NB4 (cell line): ENCODE results near the gene CDH26.

Source experiments
- DNase-seq: peaks from one replicate; pipeline ENCODE4 v3.0.0; 2010; ENCODE audit warnings: low read depth
- H3K4me3 ChIP-seq: one replicate; pipeline ENCODE4 v1.5.1; 2011; ENCODE audit warnings: mild to moderate bottlenecking, low read depth, low read length, moderate library complexity
- MYC ChIP-seq: IDR thresholded peaks from 2 replicates; pipeline ENCODE4 v1.6.1; 2011; ENCODE audit warnings: low read depth, low read length
- POLR2A ChIP-seq: IDR thresholded peaks from 2 replicates; pipeline ENCODE4 v1.6.1; 2011; ENCODE audit warnings: mild to moderate bottlenecking; ENCODE audit not compliant: insufficient read length; ENCODE audit errors: extremely low read depth
- TF ChIP-seq, protein P1 (sequence below): IDR thresholded peaks from 2 replicates; pipeline ENCODE4 v1.6.1; 2011; ENCODE audit warnings: low read depth, low read length
- TF ChIP-seq, protein P2 (sequence below): IDR thresholded peaks from one replicate; pipeline ENCODE4 v1.5.1; 2012; ENCODE audit warnings: low read depth, low read length

CDH26 gene

DNA sequence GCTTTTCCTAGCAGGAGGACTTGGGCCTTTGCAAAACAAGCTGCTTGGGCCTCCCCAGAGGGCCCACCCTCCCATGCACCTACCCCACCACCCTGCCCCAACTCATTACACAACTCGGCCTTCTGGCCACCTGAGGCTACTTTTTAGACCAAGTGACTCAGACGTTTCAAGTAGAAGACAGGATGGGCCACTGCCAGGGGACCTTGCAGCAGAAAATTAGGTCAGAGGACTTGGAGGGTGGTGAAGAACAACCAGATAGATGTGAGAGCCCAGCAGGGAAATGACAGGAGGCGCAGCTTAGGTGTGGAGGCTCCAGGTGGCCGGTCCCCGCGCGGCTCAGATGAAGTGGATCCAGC, 19.5 kb upstream of the CDH26 start:
- no peak for TF ChIP-seq MYC
- TF ChIP-seq, protein P1, sequence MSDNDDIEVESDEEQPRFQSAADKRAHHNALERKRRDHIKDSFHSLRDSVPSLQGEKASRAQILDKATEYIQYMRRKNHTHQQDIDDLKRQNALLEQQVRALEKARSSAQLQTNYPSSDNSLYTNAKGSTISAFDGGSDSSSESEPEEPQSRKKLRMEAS: no peak
- TF ChIP-seq, protein P2, sequence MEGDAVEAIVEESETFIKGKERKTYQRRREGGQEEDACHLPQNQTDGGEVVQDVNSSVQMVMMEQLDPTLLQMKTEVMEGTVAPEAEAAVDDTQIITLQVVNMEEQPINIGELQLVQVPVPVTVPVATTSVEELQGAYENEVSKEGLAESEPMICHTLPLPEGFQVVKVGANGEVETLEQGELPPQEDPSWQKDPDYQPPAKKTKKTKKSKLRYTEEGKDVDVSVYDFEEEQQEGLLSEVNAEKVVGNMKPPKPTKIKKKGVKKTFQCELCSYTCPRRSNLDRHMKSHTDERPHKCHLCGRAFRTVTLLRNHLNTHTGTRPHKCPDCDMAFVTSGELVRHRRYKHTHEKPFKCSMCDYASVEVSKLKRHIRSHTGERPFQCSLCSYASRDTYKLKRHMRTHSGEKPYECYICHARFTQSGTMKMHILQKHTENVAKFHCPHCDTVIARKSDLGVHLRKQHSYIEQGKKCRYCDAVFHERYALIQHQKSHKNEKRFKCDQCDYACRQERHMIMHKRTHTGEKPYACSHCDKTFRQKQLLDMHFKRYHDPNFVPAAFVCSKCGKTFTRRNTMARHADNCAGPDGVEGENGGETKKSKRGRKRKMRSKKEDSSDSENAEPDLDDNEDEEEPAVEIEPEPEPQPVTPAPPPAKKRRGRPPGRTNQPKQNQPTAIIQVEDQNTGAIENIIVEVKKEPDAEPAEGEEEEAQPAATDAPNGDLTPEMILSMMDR: no peak
- TF ChIP-seq POLR2A: no peak
- peak overlapping the region; percentile 46 for H3K4me3 ChIP-seq
- peak; percentile 62 for DNase-seq

DNA sequence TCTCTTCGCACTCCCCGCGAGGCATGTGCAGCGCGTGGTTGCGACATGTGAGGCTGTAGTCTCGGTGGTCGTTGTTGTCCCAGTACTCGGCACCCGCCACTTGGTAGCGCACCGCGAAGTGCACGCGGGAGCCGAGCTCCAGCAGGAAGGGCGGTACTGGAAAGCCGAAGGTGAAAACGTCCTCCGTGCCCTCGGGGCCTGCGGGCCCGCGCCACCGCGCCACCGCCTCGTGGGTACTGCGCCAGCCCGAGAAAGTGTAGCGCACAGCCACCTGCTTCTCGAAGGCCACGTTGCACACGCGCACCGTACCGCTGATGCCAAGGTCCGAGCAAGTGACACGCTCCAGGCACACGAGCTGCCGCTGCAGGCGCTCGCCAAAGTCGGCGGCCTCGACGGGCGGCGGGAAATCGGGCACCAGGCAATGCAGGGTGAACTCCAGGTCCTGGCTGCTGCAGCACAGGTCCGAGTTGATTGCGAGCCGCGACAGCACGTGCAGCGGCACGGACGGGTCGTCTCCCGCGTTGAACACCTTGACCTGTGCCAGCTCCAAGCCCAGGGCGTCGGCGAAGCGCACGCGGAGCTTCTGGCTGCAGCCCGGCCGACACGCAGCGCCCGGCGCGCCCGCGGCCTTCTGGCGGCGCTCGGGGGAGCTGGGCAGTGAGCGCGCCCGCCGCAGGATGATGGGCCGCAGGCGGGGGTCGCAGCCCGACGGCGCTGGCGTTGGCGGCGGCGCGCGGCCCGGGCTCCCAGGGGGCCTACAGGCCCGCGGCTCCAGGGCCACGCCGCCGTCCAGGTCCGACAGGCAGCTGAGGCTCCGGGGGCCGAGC, 19.0 kb upstream of the CDH26 start:
- no peak for DNase-seq
- TF ChIP-seq, protein P2: no peak
- TF ChIP-seq, protein P1: no peak
- TF ChIP-seq MYC (no peak), POLR2A (no peak)
- H3K4me3 ChIP-seq: peak overlapping the region; percentile 81

DNA sequence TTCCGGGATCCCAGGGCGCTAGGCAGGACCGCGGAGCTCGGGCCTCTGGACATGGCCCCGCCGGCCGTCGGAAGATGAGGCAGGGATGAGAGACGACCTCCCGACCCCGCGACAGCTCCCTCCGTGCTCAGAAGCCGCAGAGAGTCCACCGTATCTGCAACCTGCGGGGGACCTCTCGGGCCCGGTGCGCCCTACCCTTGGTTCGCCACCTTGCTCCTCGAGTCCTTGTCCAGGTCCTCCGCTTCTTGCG, 18.4 kb upstream of the CDH26 start:
- H3K4me3 ChIP-seq: peak overlapping the region; percentile 81

DNA sequence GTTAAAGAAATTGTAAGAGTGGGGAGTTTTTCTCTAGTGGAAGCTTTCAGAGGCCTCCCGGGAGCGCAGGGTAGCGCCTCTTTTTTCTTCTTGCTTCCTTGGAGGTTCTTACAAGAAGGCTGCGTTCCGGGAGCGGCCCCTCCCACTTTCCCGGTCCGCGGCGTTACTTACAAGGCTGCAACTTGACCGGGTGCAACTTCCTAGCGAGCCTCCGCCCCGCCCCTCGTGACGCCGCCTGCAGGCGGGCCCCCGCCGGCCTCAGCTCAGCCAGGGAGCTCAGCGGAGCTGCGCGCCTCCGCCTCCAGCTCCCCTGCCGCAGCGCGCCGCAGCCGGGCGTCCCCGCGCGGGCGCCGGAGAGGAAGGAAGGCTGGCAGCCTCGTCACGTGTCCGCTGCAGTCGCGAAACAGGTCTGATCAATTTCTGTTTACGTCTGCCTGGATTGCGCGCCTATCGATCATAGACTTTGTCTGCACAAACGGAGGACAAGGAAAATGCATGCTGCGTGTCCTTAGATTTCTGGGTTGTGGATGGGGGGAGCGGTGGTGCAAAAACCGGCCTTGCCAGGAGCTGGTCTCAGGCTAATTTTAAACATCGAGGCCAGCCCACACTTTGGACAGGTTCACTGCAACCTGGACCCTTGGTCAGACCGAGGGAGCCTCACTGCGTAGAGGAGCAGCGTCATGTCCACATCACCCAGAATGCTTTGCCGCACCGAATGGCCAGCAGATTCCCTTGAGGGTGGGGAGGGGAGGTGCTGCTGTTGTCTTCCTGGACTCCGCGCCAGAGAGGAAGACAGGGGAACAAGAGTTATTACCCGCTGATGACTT, 17.9 kb upstream of the CDH26 start, which contains the start of the genes FAM217B and PPP1R3D:
FAM217B (plus strand) TSS at position 261 of the 827 bp plus-strand sequence. CDS start 3,555 bp downstream, outside the sequence.
PPP1R3D (minus strand) TSS at position 177 of the 827 bp plus-strand sequence. CDS start 374 bp downstream, outside the sequence.
- peak; percentile 99 for DNase-seq
- TF ChIP-seq, protein P1: peak; percentile 89
- peak; percentile 87 for TF ChIP-seq MYC
- peak; percentile 93 for TF ChIP-seq POLR2A
- TF ChIP-seq, protein P2: no peak
- peak within 1 kb of the TSS; percentile 85 for H3K4me3 ChIP-seq

More for the DNA sequence above, 18.4 kb upstream of the CDH26 start:
- TF ChIP-seq, protein P2: no peak
- no peak for TF ChIP-seq MYC
- TF ChIP-seq, protein P1: no peak
- no peak for TF ChIP-seq POLR2A
- peak; percentile 61 for DNase-seq

DNA sequence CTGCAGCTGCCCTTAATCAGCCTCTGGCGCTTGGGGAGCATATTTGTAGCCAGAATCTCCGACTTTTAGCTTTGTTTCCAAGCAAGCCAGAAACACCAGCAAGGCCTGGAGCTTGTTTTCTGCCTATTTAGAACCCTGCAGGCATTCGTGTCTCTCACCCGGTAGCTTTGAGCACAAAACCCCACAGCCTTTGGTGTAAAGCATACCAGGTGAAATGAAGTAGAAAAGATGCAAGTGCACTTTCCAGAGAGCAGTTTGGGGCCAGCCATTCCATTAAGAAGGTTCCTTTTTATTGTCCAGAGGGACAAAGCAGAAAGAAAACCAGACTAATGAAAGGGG, 17.3 kb upstream of the CDH26 start:
- peak overlapping the region; percentile 85 for H3K4me3 ChIP-seq
- TF ChIP-seq MYC: no peak
- TF ChIP-seq, protein P2: no peak
- TF ChIP-seq, protein P1: no peak
- TF ChIP-seq POLR2A: no peak
- no peak for DNase-seq
